ENCODE measurements around the gene SSRP1.

DNA sequence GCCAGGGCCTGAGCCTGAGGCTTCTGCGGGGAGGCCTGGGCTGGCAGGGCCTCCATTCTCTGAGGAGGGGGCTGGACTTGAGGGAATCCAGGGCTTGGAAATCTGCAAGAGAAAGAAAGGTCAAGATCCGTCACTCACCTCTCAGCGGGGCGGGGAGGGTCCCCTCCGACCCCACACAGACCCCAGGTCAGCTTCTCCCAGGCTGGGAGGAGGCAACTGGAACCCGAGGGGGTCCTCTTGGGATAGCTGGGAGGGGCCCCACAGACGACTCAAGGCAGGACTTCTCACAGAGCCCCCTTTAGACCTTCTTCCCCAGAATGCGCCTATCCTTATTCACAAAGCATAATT, 21.9 kb downstream of the SSRP1 start:
- TF ChIP-seq ARHGAP35 (IDR thresholded peaks at IDR 0.05; ENCODE audit: partially characterized antibody) (no peak), MAZ (CRISPR knock-in tag; conservative IDR thresholded peaks at IDR 0.05 in 1 of 2, IDR thresholded peaks at IDR 0.05 in 1 of 2) (no peak), SMC3 (conservative IDR thresholded peaks at IDR 0.05; ENCODE audit: insufficient read depth, low read depth, low read length) (no peak)
- TF ChIP-seq, protein P1, sequence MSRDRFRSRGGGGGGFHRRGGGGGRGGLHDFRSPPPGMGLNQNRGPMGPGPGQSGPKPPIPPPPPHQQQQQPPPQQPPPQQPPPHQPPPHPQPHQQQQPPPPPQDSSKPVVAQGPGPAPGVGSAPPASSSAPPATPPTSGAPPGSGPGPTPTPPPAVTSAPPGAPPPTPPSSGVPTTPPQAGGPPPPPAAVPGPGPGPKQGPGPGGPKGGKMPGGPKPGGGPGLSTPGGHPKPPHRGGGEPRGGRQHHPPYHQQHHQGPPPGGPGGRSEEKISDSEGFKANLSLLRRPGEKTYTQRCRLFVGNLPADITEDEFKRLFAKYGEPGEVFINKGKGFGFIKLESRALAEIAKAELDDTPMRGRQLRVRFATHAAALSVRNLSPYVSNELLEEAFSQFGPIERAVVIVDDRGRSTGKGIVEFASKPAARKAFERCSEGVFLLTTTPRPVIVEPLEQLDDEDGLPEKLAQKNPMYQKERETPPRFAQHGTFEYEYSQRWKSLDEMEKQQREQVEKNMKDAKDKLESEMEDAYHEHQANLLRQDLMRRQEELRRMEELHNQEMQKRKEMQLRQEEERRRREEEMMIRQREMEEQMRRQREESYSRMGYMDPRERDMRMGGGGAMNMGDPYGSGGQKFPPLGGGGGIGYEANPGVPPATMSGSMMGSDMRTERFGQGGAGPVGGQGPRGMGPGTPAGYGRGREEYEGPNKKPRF (IDR thresholded peaks at IDR 0.05; ENCODE audit: low read depth, low read length) = no peak
- TF ChIP-seq, protein P2, sequence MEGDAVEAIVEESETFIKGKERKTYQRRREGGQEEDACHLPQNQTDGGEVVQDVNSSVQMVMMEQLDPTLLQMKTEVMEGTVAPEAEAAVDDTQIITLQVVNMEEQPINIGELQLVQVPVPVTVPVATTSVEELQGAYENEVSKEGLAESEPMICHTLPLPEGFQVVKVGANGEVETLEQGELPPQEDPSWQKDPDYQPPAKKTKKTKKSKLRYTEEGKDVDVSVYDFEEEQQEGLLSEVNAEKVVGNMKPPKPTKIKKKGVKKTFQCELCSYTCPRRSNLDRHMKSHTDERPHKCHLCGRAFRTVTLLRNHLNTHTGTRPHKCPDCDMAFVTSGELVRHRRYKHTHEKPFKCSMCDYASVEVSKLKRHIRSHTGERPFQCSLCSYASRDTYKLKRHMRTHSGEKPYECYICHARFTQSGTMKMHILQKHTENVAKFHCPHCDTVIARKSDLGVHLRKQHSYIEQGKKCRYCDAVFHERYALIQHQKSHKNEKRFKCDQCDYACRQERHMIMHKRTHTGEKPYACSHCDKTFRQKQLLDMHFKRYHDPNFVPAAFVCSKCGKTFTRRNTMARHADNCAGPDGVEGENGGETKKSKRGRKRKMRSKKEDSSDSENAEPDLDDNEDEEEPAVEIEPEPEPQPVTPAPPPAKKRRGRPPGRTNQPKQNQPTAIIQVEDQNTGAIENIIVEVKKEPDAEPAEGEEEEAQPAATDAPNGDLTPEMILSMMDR (IDR thresholded peaks at IDR 0.05 in 2 of 3, conservative IDR thresholded peaks at IDR 0.05 in 1 of 3; ENCODE audit: insufficient read depth in 2 of 3, low read depth in 1 of 3, low read length in 3 of 3) = no peak

Data from K562 (cell line).